BLaER1 (cell line): ENCODE data around the gene SRP14.
"Not testable (repeated sequence)": the region's sequence is repeated elsewhere in the genome, so short reads cannot be mapped to it uniquely, and the experiment has no call there.

Experiments
- H3K27ac ChIP-seq: shearing (Covaris generic); formaldehyde crosslinking; 2 replicates; pipeline ENCODE4 v1.8.1; 2022
- H3K27me3 ChIP-seq: shearing (Covaris generic); formaldehyde crosslinking; 2 replicates; pipeline ENCODE4 v1.8.1; 2022
- H3K36me3 ChIP-seq: shearing (Covaris generic); formaldehyde crosslinking; 2 replicates; pipeline ENCODE4 v1.8.1; 2022
- H3K4me1 ChIP-seq: shearing (Covaris generic); formaldehyde crosslinking; 2 replicates; pipeline ENCODE4 v1.8.1; 2022
- H3K4me2 ChIP-seq: shearing (Covaris generic); formaldehyde crosslinking; 2 replicates; pipeline ENCODE4 v1.8.1; 2022
- H3K4me3 ChIP-seq: shearing (Covaris generic); formaldehyde crosslinking; 2 replicates; pipeline ENCODE4 v1.8.1; 2022
- H3K9ac ChIP-seq: shearing (Covaris generic); formaldehyde crosslinking; 2 replicates; pipeline ENCODE4 v1.8.1; 2022
- H3K9me3 ChIP-seq: shearing (Covaris generic); formaldehyde crosslinking; 2 replicates; pipeline ENCODE4 v1.8.1; 2022
- H4K20me1 ChIP-seq: shearing (Covaris generic); formaldehyde crosslinking; 2 replicates; pipeline ENCODE4 v1.8.1; 2022
- Cebpa-rat ChIP-seq: shearing (Covaris generic); IDR thresholded peaks from 2 replicates; pipeline ENCODE4 v1.8.1; 2022

Gene SRP14

GRCh38 chr15:40032125-40032839 lies 6.7 kb downstream of the SRP14 start:
- Histone ChIP-seq H3K27me3 (no peaks in the 10 kb centered on the region), H3K36me3 (peaks cover 96% of the 10 kb centered on the region), H3K4me3 (no peak overlapping the region), H3K4me1 (peaks cover 7% of the 10 kb centered on the region), H3K4me2 (no peak overlapping the region), H3K9me3 (no peaks in the 10 kb centered on the region), H3K9ac (no peak overlapping the region), H3K27ac (no peak overlapping the region), H4K20me1 (peaks cover 17% of the 10 kb centered on the region; the same call in 1 of the 2 replicates)
- TF ChIP-seq Cebpa-rat, result no peak

GRCh38 chr15:40031300-40031699 lies 7.7 kb downstream of the SRP14 start:
- no peak overlapping the region for H3K4me3 ChIP-seq
- no peaks in the 10 kb centered on the region for H3K4me1 ChIP-seq
- peaks cover 96% of the 10 kb centered on the region for H3K36me3 ChIP-seq
- H3K9me3 ChIP-seq, result no peaks in the 10 kb centered on the region
- H4K20me1 ChIP-seq, result peaks cover 11% of the 10 kb centered on the region; the same call in 1 of the 2 replicates
- no peak for TF ChIP-seq Cebpa-rat
- no peak overlapping the region for H3K4me2 ChIP-seq
- no peak overlapping the region for H3K9ac ChIP-seq
- no peaks in the 10 kb centered on the region for H3K27me3 ChIP-seq
- H3K27ac ChIP-seq, result no peak overlapping the region

GRCh38 chr15:40029979-40030893 lies 8.7 kb downstream of the SRP14 start:
- peaks cover 96% of the 10 kb centered on the region for H3K36me3 ChIP-seq
- no peak for TF ChIP-seq Cebpa-rat
- H3K9ac ChIP-seq, result no peak overlapping the region
- no peak overlapping the region for H3K27ac ChIP-seq
- H3K27me3 ChIP-seq, result no peaks in the 10 kb centered on the region
- H3K9me3 ChIP-seq, result no peaks in the 10 kb centered on the region
- H3K4me2 ChIP-seq, result no peak overlapping the region
- H3K4me1 ChIP-seq, result no peaks in the 10 kb centered on the region
- H4K20me1 ChIP-seq, result peaks cover 8% of the 10 kb centered on the region; the same call in 1 of the 2 replicates
- no peak overlapping the region for H3K4me3 ChIP-seq

- H3K4me2 ChIP-seq, result no peak overlapping the region
- no peaks in the 10 kb centered on the region for H3K4me1 ChIP-seq
- no peak for TF ChIP-seq Cebpa-rat
- no peak overlapping the region for H3K4me3 ChIP-seq
- H3K9ac ChIP-seq, result no peak overlapping the region
- peaks cover under 1% of the 10 kb centered on the region; the same call in 1 of the 2 replicates for H4K20me1 ChIP-seq
- peaks cover 96% of the 10 kb centered on the region for H3K36me3 ChIP-seq
- no peak overlapping the region for H3K27ac ChIP-seq
- no peaks in the 10 kb centered on the region for H3K27me3 ChIP-seq
- no peaks in the 10 kb centered on the region for H3K9me3 ChIP-seq
These were observed 10.1 kb downstream of the SRP14 start for GRCh38 chr15:40028853-40029252.

GRCh38 chr15:40028193-40028592 lies 10.8 kb downstream of the SRP14 start:
- Histone ChIP-seq H4K20me1 (no peaks in the 10 kb centered on the region), H3K9me3 (no peaks in the 10 kb centered on the region), H3K36me3 (peaks cover 96% of the 10 kb centered on the region), H3K4me2 (no peak overlapping the region), H3K4me3 (no peak overlapping the region), H3K27me3 (no peaks in the 10 kb centered on the region), H3K27ac (no peak overlapping the region), H3K4me1 (no peaks in the 10 kb centered on the region), H3K9ac (no peak overlapping the region)
- no peak for TF ChIP-seq Cebpa-rat

- no peaks in the 10 kb centered on the region for H3K27me3 ChIP-seq
- H3K4me1 ChIP-seq, result no peaks in the 10 kb centered on the region
- H3K9ac ChIP-seq, result no peak overlapping the region
- H4K20me1 ChIP-seq, result no peaks in the 10 kb centered on the region
- H3K4me2 ChIP-seq, result no peak overlapping the region
- TF ChIP-seq Cebpa-rat, result no peak
- H3K27ac ChIP-seq, result no peak overlapping the region
- no peak overlapping the region for H3K4me3 ChIP-seq
- peaks cover 88% of the 10 kb centered on the region for H3K36me3 ChIP-seq
- peaks cover 36% of the 10 kb centered on the region for H3K9me3 ChIP-seq
These were observed 22.6 kb downstream of the SRP14 start for GRCh38 chr15:40016224-40016865.

- TF ChIP-seq Cebpa-rat, result no peak
- peaks cover 87% of the 10 kb centered on the region for H3K36me3 ChIP-seq
These were observed 24.6 kb downstream of the SRP14 start for GRCh38 chr15:40014390-40014789.

GRCh38 chr15:40013372-40013771 lies 25.6 kb downstream of the SRP14 start:
- not testable (repeated sequence) for H3K27me3 ChIP-seq, H3K9ac ChIP-seq, H3K4me3 ChIP-seq, H4K20me1 ChIP-seq, H3K27ac ChIP-seq, H3K4me2 ChIP-seq, H3K4me1 ChIP-seq
- peaks cover 36% of the 10 kb centered on the region for H3K9me3 ChIP-seq
- H3K36me3 ChIP-seq, result peaks cover 86% of the 10 kb centered on the region

More at GRCh38 chr15:40014390-40014789, 24.6 kb downstream of the SRP14 start:
- Histone ChIP-seq H3K27ac (no peak overlapping the region), H3K4me2 (no peak overlapping the region), H3K9ac (no peak overlapping the region), H3K4me1 (no peaks in the 10 kb centered on the region), H3K9me3 (peaks cover 36% of the 10 kb centered on the region), H4K20me1 (no peaks in the 10 kb centered on the region), H3K27me3 (no peaks in the 10 kb centered on the region), H3K4me3 (peak overlapping the region; percentile 27; the same call in 1 of the 2 replicates)

GRCh38 chr15:40011303-40011702 lies 27.7 kb downstream of the SRP14 start:
- H3K4me1 ChIP-seq, result no peaks in the 10 kb centered on the region
- no peak overlapping the region for H3K4me3 ChIP-seq
- H3K27ac ChIP-seq, result no peak overlapping the region
- TF ChIP-seq Cebpa-rat, result no peak
- H3K4me2 ChIP-seq, result no peak overlapping the region
- peaks cover 95% of the 10 kb centered on the region for H3K36me3 ChIP-seq
- no peaks in the 10 kb centered on the region for H4K20me1 ChIP-seq
- H3K9ac ChIP-seq, result no peak overlapping the region
- H3K27me3 ChIP-seq, result no peaks in the 10 kb centered on the region
- H3K9me3 ChIP-seq, result peaks cover 36% of the 10 kb centered on the region
